Kidney (tissue), 14 donors: ENCODE measurements around the gene AMMECR1. TPM values are rescaled to one million over a fixed set of nuclear protein-coding genes. Genes with fewer than 3 reads are reported as not detected.

Source experiments
- DNase-seq, 5 donors: peaks; one replicate each; pipeline ENCODE4 v3.0.0-alpha.2; 2013 to 2020
- FAIRE-seq: peaks from 2 replicates; lab custom pipeline; 2012; peaks lifted over from hg19 to GRCh38; lab: Jason Lieb, UNC
- H3K27ac ChIP-seq, 2 donors: one replicate each; pipeline ENCODE4 v1.7.0; 2013; ENCODE audit warnings: low read depth in 2 of 2, low read length in 2 of 2, inconsistent platforms in 1 of 2
- H3K27me3 ChIP-seq: one replicate; pipeline ENCODE4 v1.7.1; 2013; ENCODE audit warnings: low read length, inconsistent platforms; ENCODE audit not compliant: control insufficient read depth, insufficient read depth
- H3K36me3 ChIP-seq, 3 donors: one replicate each; pipeline versions ENCODE4 v1.7.0 to v1.7.1; 2013; ENCODE audit warnings: low read length in 3 of 3, control low read depth in 1 of 3, inconsistent platforms in 1 of 3; ENCODE audit not compliant: insufficient read depth in 3 of 3, control insufficient read depth in 2 of 3
- H3K4me1 ChIP-seq, 3 donors: one replicate each; pipeline versions ENCODE4 v1.7.0 to v1.7.1; 2013; ENCODE audit warnings: low read length in 3 of 3, inconsistent platforms in 1 of 3, low read depth in 1 of 3; ENCODE audit not compliant: control insufficient read depth in 2 of 3, insufficient read depth in 2 of 3
- H3K4me3 ChIP-seq, 3 donors: one replicate each; pipeline versions ENCODE4 v1.7.0 to v1.8.1; 2013; ENCODE audit warnings: low read length in 3 of 3, control low read depth in 1 of 3, inconsistent platforms in 1 of 3
- H3K9ac ChIP-seq, 3 donors: one replicate each; pipeline versions ENCODE4 v1.7.0 to v1.7.1; 2013; ENCODE audit warnings: low read length in 3 of 3, control low read depth in 1 of 3, inconsistent platforms in 1 of 3
- H3K9me3 ChIP-seq, 3 donors: one replicate each; pipeline versions ENCODE4 v1.7.0 to v1.7.1; 2013; ENCODE audit warnings: low read length in 3 of 3, control low read depth in 1 of 3, inconsistent platforms in 1 of 3; ENCODE audit not compliant: control insufficient read depth in 2 of 3, insufficient read depth in 1 of 3
- CTCF ChIP-seq: IDR thresholded peaks from 3 replicates; pipeline ENCODE4 v1.5.1; 2012; ENCODE audit warnings: mild to moderate bottlenecking, moderate library complexity, borderline replicate concordance; ENCODE audit not compliant: insufficient read depth; ENCODE audit errors: extremely low read depth
- intact Hi-C: fragments of 100-400 bp; cut with DNase I; formaldehyde crosslinking; loops from one replicate; pipeline ENCODE4 v1.11.1; 2022
- polyA plus RNA-seq: library from polyadenylated mRNA; stranded (reverse); fragments of 350-450 nt; fragmentation: Illumina TruSeq; extraction: RNeasy Lipid Tissue Mini Kit (QIAGEN cat#74804); gene quantifications from one replicate; pipeline ENCODE4 v1.2.3, GENCODE V29; 2014; ENCODE audit warnings: low read depth, low replicate concordance; ENCODE audit not compliant: insufficient read depth
- total RNA-seq: library from RNA; stranded (reverse); fragmentation: NEBNext Ultra II Directional; extraction: Animal tissue kit (Norgen Biotek cat#: 25700); gene quantifications from one replicate; pipeline ENCODE4 v1.2.1, GENCODE V29; 2021
- donor health status: control.
- donor health status: control.
- donor health status: control.
- donor health status: control.
- donor health status: control.
- donor health status: DM: yes; HTN: yes; CAD: no.
- donor health status: Normal renal cell carcinoma (clear cell type).

AMMECR1 gene
- total and polyA plus RNA-seq, 2 donors from 2014 or later: 4.4 to 11.0 TPM

GRCh38 chrX:110145311-110145710 is 172.6 kb downstream of the AMMECR1 start:
- DNase-seq (no peak), FAIRE-seq (no peak)
- Histone ChIP-seq H3K9ac (no peak overlapping the region), H3K4me1 (no peaks in the 10 kb centered on the region), H3K27ac (no peak overlapping the region), H3K36me3 (no peaks in the 10 kb centered on the region), H3K4me3 (no peak overlapping the region), H3K9me3 (no peaks in the 10 kb centered on the region), H3K27me3 (no peaks in the 10 kb centered on the region)
- intact Hi-C loops: loop anchor here (10.0 kb wide), 1 partner anchor 231 kb away; no protein-coding TSS in a partner anchor
- TF ChIP-seq CTCF: no peak

Other genes starting within 250 kb of the AMMECR1 start
- gene RTL9, start 40.8 kb upstream of the AMMECR1 start, total RNA-seq: not detected
- gene RTL9, start 40.8 kb upstream of the AMMECR1 start, polyA plus RNA-seq: not detected